Measurements from ENCODE around the gene PLCB1.
"Not testable (repeated sequence)": the region's sequence is repeated elsewhere in the genome, so short reads cannot be mapped to it uniquely, and the experiment has no call there.

- TF ChIP-seq EZH2 (IDR thresholded peaks at IDR 0.05; ENCODE audit: borderline replicate concordance, low read depth, low read length, severe bottlenecking), result not testable (repeated sequence)
- TF ChIP-seq, protein P1, sequence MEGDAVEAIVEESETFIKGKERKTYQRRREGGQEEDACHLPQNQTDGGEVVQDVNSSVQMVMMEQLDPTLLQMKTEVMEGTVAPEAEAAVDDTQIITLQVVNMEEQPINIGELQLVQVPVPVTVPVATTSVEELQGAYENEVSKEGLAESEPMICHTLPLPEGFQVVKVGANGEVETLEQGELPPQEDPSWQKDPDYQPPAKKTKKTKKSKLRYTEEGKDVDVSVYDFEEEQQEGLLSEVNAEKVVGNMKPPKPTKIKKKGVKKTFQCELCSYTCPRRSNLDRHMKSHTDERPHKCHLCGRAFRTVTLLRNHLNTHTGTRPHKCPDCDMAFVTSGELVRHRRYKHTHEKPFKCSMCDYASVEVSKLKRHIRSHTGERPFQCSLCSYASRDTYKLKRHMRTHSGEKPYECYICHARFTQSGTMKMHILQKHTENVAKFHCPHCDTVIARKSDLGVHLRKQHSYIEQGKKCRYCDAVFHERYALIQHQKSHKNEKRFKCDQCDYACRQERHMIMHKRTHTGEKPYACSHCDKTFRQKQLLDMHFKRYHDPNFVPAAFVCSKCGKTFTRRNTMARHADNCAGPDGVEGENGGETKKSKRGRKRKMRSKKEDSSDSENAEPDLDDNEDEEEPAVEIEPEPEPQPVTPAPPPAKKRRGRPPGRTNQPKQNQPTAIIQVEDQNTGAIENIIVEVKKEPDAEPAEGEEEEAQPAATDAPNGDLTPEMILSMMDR (IDR thresholded peaks at IDR 0.05; ENCODE audit: borderline replicate concordance, extremely low read depth, low read length, poor library complexity, severe bottlenecking), result not testable (repeated sequence)
Observed at GRCh38 chr20:8159217-8159616, 27.2 kb downstream of the PLCB1 start.
